ENCODE results near the gene ZNF385A. TPM values are rescaled to one million over a fixed set of nuclear protein-coding genes. Genes with fewer than 3 reads are reported as not detected.

Gene ZNF385A
- total RNA-seq, 4 donors from 2014 or later: 1.9 to 17.5 (median 5.7) TPM

DNA sequence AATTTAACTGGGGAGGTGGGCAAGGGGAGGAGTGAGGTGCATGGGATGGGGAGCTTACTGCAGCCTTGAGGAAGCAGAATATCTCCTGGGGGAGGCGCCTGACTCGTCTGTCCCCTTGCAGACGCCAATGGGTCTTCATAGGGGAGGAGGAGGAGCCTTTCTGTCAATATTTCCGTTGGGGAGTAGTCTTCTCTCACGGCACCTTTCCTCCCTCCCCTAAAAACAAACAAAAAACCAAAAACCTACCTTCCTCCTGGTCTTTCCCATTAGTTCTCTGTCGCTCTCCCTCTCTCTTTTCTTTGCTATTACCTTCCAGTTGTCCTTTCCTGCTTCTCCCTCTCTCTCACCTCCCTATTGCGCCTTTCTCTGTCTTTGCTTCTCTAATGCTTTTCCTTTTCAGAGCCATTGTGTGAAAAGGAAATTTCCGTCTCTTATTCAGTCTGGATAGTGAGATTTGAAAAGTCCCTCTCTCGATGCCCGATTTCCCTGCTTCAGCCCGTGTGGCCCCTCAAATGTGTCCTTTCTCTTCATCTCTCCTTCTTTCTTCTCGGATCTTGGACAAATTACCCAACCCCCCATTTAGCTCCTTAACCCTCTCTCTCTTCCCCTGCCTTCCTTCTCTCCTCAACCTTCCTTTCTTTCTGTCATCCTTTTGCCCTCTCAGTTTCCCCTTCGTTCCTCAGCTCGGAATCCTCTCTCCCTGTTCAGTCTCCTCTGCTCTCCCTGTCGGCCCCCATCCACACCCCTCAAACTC, 26.2 kb downstream of the ZNF385A start:
- Histone ChIP-seq H3K4me1 (peaks cover 0 to 45% (median 25%) of the 10 kb centered on the region in 4 donors), H3K27me3 (no peaks in the 10 kb centered on the region), H3K9me3 (no peaks in the 10 kb centered on the region), H3K27ac (peak overlapping the region; percentile 75 to 88 (median 82)), H3K36me3 (no peaks in the 10 kb centered on the region), H3K4me3 (peak overlapping the region; percentile 45 to 81 (median 53))
- TF ChIP-seq POLR2AphosphoS5 (IDR thresholded peaks at IDR 0.05): no peak
- TF ChIP-seq EP300 (IDR thresholded peaks at IDR 0.05; ENCODE audit: low read depth): no peak
- no peak for TF ChIP-seq POLR2A (IDR thresholded peaks at IDR 0.05)
- TF ChIP-seq, protein P1, sequence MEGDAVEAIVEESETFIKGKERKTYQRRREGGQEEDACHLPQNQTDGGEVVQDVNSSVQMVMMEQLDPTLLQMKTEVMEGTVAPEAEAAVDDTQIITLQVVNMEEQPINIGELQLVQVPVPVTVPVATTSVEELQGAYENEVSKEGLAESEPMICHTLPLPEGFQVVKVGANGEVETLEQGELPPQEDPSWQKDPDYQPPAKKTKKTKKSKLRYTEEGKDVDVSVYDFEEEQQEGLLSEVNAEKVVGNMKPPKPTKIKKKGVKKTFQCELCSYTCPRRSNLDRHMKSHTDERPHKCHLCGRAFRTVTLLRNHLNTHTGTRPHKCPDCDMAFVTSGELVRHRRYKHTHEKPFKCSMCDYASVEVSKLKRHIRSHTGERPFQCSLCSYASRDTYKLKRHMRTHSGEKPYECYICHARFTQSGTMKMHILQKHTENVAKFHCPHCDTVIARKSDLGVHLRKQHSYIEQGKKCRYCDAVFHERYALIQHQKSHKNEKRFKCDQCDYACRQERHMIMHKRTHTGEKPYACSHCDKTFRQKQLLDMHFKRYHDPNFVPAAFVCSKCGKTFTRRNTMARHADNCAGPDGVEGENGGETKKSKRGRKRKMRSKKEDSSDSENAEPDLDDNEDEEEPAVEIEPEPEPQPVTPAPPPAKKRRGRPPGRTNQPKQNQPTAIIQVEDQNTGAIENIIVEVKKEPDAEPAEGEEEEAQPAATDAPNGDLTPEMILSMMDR (IDR thresholded peaks at IDR 0.05): no peak
- in situ Hi-C loops (cut with MboI; ENCODE audit: low pct_ligation_motif_present in 1 of 4, low pct_unique_long_range_greater_than_20kb in 1 of 4, low sequenced_read_pairs in 3 of 4): no loop called here
- peak; percentile 32 for DNase-seq
- 9% methylated on average over 14 to 15 of the region's 15 CpGs for WGBS, 2 donors (ENCODE audit: low coverage in 1 of 2)
- intact Hi-C loops (cut with DNase I; ENCODE audit: low total_unique reads): loop anchor here (2.0 kb wide), 1 partner anchor 28 kb away; no protein-coding TSS in a partner anchor

DNA sequence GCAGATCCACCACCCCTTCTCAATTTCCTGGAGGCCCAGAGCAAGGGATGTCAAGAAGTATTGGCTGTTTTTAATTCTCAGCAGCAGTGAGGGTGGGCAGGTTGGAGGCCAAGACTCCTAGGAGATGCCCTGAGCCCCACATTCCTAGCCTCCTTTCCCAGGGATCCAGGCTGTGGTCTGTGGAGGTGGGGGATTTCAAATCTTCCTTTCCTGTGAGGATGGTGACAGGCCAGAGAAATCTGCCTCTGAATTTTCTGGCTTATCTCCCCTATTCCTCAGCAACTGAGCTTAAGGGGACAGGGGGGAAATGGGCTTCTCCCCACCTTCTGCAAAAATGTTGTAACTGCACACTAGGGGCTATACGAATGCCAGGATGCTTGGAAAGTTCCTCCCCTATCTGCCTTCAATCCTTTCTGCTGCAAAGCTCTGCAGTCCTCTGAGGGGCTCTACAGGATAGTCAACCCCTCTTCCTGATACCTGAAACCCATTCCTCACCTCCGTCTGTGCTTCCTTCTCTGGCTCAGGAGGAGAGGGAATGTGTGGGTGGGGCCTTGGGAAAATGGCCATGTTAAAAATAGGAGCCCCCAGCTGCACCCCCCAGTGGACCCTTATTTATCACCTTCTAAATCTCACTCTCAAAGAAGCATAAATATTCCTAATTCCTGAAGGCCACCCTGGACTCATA, 26.9 kb downstream of the ZNF385A start:
- 67 to 82% methylated on average over 1 to 2 of the region's 2 CpGs for WGBS, 2 donors (ENCODE audit: low coverage in 1 of 2)
- no peaks in the 10 kb centered on the region for H3K36me3 ChIP-seq
- intact Hi-C loops (cut with DNase I; ENCODE audit: low total_unique reads) (loop anchor here (2.0 kb wide), 1 partner anchor 27 kb away; no protein-coding TSS in a partner anchor), in situ Hi-C loops (cut with MboI; ENCODE audit: low pct_ligation_motif_present in 1 of 4, low pct_unique_long_range_greater_than_20kb in 1 of 4, low sequenced_read_pairs in 3 of 4) (no loop called here)
- H3K27me3 ChIP-seq: no peaks in the 10 kb centered on the region
- no peak overlapping the region for H3K4me3 ChIP-seq
- no peak for DNase-seq
- H3K27ac ChIP-seq: peak overlapping the region; percentile 75 to 88 (median 82)
- no peaks in the 10 kb centered on the region for H3K9me3 ChIP-seq
- H3K4me1 ChIP-seq: peaks cover 5 to 53% (median 30%) of the 10 kb centered on the region in 4 donors
- TF ChIP-seq POLR2A (IDR thresholded peaks at IDR 0.05): no peak
- no peak for TF ChIP-seq EP300 (IDR thresholded peaks at IDR 0.05; ENCODE audit: low read depth)
- TF ChIP-seq POLR2AphosphoS5 (IDR thresholded peaks at IDR 0.05): no peak
- TF ChIP-seq, protein P1 (IDR thresholded peaks at IDR 0.05): no peak

DNA sequence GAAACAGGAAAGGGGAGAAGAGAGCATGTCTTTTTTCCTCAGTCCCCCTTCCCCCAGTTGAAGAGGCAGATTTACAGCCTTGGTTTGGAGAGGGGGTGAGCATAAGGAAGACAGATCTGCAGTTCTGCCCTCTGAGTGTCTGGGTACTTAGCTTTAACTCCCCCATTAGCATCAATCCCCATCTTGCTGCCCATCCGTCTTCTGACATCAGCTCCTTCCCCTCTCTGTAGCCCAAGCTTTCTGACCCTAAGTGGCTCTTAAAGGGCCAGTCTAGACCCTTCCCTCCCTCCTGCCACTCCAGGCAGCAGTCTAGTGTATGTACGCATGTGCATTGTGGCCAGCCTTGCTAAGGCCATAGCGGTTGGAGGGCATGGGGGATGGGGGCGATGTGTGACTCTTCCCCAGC, 27.6 kb downstream of the ZNF385A start:
- in situ Hi-C loops (cut with MboI; ENCODE audit: low pct_ligation_motif_present in 1 of 4, low pct_unique_long_range_greater_than_20kb in 1 of 4, low sequenced_read_pairs in 3 of 4): no loop called here
- peaks cover 10 to 60% (median 35%) of the 10 kb centered on the region in 4 donors for H3K4me1 ChIP-seq

More for the DNA sequence above, 27.6 kb downstream of the ZNF385A start:
- no peaks in the 10 kb centered on the region for H3K9me3 ChIP-seq
- intact Hi-C loops (cut with DNase I; ENCODE audit: low total_unique reads): no loop called here
- H3K36me3 ChIP-seq: no peaks in the 10 kb centered on the region
- no peaks in the 10 kb centered on the region for H3K27me3 ChIP-seq
- TF ChIP-seq EP300 (IDR thresholded peaks at IDR 0.05; ENCODE audit: low read depth) (no peak), POLR2A (IDR thresholded peaks at IDR 0.05) (no peak), POLR2AphosphoS5 (IDR thresholded peaks at IDR 0.05) (no peak)
- TF ChIP-seq, protein P1 (IDR thresholded peaks at IDR 0.05): no peak
- 88 to 97% methylated on average over 4 of the region's 4 CpGs for WGBS, 2 donors (ENCODE audit: low coverage in 1 of 2)
- H3K4me3 ChIP-seq: no peak overlapping the region
- peak overlapping the region; percentile 36 to 88 (median 62) for H3K27ac ChIP-seq
- no peak for DNase-seq
